HCEC 1CT (cell line): ENCODE data around the gene TSC22D4.

Experiments
- DNase-seq: peaks from one replicate; pipeline ENCODE4 v3.0.0-alpha.2; 2017

Gene TSC22D4

DNA sequence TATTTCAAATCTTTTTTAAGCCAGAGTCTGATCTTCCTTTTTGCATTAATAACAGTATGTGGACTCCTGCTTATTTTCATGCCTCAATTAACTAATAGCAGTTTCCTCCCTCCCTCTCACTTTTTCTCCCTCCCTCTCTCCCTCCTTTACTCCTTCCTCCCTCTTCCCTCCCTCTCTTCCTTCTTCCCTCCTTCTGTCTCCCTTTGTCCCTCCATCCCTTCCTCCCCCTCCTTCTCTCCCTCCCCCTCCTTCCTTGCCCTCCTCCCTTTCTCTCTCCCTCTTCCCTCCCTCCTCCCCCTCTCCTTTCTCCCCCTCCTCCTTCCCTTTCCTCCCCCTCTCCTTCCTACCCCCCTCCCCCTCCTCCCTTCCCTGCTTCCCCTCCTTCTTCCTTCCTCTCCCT, 52.5 kb downstream of the TSC22D4 start:
- no peak for DNase-seq

DNA sequence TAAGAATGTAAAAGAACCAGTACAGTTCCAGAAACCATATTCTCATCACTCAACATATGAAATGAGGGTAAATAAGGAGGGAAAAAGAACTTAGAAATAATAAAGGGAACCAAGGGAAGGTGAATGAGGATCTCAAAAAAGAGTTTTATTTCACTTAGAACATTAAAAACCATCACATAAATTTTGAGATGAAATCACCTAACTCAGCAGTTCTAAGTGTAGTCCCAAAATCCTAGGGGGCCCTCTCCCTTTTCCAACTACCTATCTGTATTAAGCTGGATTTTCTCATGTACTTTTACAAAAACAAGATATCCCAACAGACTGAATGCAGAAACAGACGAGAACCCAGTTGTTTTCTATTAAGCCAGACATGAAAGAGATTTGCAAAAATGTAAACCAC, 53.7 kb downstream of the TSC22D4 start:
- DNase-seq, result no peak

DNA sequence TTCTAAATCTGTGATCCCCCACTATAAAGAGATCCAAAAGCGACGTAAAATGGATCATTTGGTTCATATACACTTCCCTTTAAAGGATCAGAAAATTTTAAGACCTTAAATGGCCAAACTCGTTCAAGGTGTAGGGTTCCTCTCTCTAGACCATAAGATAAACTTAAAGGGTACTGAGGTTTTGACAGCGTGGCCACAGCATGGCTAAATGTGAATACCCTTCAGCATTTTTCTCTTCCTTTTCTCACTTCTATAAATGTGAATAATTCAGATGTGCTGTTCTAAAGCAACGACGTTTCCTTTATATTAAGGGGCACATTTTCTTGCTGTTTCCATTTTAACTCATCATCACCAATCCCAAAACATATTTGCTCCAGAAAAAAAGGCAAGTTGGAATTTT, 55.7 kb downstream of the TSC22D4 start:
- DNase-seq, result no peak

DNA sequence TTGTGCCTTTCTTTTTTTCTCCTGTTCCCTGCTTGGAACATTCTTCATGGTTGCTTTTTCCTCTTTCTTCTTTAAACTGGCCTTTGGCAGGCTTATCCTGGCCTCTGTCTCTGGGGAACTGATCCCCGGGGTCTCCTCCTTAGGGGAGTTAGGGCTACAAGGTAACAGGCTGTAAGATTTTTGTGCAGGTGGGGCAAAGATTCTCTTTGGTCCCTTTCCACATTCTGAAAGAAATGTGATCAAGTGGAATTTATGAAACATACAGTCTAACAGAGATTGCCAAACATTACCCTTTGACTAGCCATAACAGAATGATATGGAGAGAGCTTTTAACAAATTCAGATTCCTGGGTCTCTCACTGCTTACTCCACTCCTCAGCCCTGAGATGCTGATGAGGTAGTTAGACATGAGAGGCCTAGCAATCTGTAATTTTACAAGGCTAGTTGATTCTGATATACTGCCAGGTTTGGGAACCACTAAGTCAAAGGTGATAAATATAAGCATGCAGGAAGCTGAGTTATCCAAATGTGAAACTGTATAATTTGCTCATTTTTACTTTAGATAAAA, 59.3 kb downstream of the TSC22D4 start:
- no peak for DNase-seq

DNA sequence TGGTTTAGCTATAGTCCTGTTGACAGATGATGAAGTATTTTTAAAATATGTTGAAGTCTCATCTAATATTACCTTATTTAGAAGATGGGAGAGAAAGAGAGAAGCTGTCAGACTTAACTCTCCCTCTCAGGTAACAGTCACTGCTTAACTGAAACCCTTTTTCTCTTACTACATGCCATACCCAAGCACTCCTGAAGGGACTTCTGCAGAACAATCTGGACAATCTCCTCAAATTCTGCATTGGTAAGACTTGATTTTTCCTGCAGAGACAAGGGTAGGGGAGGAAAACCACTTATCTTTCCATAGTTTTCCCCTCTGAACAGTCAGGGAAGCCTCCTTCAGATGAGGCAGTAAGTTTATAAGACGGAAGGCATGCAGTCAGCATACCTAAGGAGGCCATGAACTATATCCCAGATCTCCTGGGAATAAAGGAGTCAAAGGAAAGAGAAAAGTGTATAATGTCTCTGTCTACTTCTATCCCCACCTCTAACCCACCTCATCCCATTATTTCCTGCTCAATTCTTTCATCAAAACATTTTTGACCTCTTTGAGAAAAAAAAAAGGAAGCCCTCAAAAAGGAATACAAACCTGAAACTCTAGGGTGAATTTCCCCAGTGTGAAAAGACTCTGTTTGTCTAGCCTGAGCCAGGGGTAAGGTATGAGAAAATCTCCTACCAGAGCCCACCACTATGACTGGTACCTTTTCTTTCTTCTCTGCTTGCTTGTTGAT, 59.9 kb downstream of the TSC22D4 start:
- no peak for DNase-seq
